HFFc6 (cell line): Measurements from ENCODE around the gene OR10K2. TPM values are rescaled to one million over a fixed set of nuclear protein-coding genes. Genes with fewer than 3 reads are reported as not detected.
"Not testable (repeated sequence)": the region's sequence is repeated elsewhere in the genome, so short reads cannot be mapped to it uniquely, and the experiment has no call there.

Source experiments
- DNase-seq: peaks from one replicate; pipeline ENCODE4 v3.0.0-alpha.2; 2018
- H3K27ac Mint-ChIP-seq: 2 replicates; pipeline ENCODE4 v1.8.0; 2020; ENCODE audit warnings: mild to moderate bottlenecking, mixed read lengths
- H3K27me3 Mint-ChIP-seq: 2 replicates; pipeline ENCODE4 v1.8.0; 2021; ENCODE audit warnings: mild to moderate bottlenecking, moderate library complexity, mixed read lengths; ENCODE audit not compliant: insufficient read depth
- H3K36me3 Mint-ChIP-seq: 2 replicates; pipeline ENCODE4 v1.8.0; 2021; ENCODE audit warnings: low read depth, mixed read lengths
- H3K4me1 Mint-ChIP-seq: 2 replicates; pipeline ENCODE4 v1.8.0; 2020; ENCODE audit warnings: low read depth, mixed read lengths
- H3K4me3 Mint-ChIP-seq: 2 replicates; pipeline ENCODE4 v1.8.0; 2020; ENCODE audit warnings: mild to moderate bottlenecking, moderate library complexity, mixed read lengths
- H3K9me3 Mint-ChIP-seq: 2 replicates; pipeline ENCODE4 v1.8.0; 2020; ENCODE audit warnings: mild to moderate bottlenecking, mixed read lengths
- total RNA-seq, 6 experiments: library from RNA; stranded (reverse); fragmentation: NEBNext Ultra II Directional; extraction: Animal tissue kit (Norgen Biotek cat#: 25700); gene quantifications; 2 replicates in 1 of 6; 3 replicates in 5 of 6; pipeline ENCODE4 v1.2.3, GENCODE V29; 2021
- TF ChIP-seq, protein P1 (sequence below): fragments of 200-600 bp; sonication (generic); IDR thresholded peaks from 2 replicates; pipeline ENCODE4 v1.5.0; 2021; ENCODE audit warnings: antibody characterized with exemption, mild to moderate bottlenecking

Gene OR10K2
- total RNA-seq, 6 experiments from 2014 or later, result not detected

DNA sequence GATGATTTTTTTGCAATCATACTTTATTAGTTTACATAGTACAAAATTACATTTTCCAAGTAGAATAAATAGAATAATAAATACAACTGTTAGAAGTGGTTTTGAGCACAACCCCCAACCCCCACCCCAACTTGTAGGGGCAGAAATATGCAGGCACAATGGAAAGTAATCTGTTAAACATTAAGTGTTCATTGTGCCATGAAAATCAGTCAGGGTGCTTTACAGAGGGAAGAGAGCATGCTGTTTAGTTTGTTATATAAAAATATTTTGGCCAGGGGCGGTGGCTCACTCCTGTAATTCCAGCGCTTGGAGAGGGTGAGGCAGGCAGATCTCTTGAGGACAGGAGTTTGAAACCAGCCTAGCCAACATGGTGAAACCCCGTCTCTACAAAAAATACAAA, 29.4 kb downstream of the OR10K2 start:
- Mint-ChIP-seq H3K27me3 (no peaks in the 10 kb centered on the region; the same call in 1 of the 2 replicates), H3K4me1 (no peaks in the 10 kb centered on the region)

DNA sequence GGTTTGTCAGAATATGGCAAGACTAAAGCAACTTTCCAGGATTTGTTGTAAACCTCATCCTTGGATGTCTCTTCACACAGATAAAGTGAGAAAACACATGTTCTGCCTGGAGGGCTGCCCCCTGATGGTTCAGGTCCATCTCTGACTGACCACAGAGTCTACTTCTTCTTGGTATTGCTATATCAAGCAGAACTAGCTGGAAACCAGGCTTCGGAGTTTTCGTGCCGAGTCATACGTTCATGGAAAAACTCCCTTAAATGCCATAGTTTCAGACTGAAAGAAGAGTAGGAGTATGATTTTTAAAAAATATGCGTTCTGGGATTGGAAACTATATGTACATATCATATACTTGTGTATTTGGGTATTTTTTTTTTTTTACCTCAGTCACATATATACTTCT, 32.6 kb downstream of the OR10K2 start:
- Mint-ChIP-seq H3K36me3 (peaks cover 3% of the 10 kb centered on the region; the same call in 1 of the 2 replicates), H3K4me1 (no peaks in the 10 kb centered on the region), H3K9me3 (peaks cover 17% of the 10 kb centered on the region), H3K4me3 (no peak overlapping the region), H3K27me3 (no peaks in the 10 kb centered on the region; the same call in 1 of the 2 replicates), H3K27ac (no peak overlapping the region)
- TF ChIP-seq, protein P1, sequence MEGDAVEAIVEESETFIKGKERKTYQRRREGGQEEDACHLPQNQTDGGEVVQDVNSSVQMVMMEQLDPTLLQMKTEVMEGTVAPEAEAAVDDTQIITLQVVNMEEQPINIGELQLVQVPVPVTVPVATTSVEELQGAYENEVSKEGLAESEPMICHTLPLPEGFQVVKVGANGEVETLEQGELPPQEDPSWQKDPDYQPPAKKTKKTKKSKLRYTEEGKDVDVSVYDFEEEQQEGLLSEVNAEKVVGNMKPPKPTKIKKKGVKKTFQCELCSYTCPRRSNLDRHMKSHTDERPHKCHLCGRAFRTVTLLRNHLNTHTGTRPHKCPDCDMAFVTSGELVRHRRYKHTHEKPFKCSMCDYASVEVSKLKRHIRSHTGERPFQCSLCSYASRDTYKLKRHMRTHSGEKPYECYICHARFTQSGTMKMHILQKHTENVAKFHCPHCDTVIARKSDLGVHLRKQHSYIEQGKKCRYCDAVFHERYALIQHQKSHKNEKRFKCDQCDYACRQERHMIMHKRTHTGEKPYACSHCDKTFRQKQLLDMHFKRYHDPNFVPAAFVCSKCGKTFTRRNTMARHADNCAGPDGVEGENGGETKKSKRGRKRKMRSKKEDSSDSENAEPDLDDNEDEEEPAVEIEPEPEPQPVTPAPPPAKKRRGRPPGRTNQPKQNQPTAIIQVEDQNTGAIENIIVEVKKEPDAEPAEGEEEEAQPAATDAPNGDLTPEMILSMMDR, result no peak
- DNase-seq, result no peak

More for the DNA sequence above, 29.4 kb downstream of the OR10K2 start:
- TF ChIP-seq, protein P1, result no peak
- peaks cover 14% of the 10 kb centered on the region for H3K9me3 Mint-ChIP-seq
- no peak overlapping the region for H3K4me3 Mint-ChIP-seq
- no peak overlapping the region for H3K27ac Mint-ChIP-seq
- no peak for DNase-seq
- H3K36me3 Mint-ChIP-seq, result no peaks in the 10 kb centered on the region

DNA sequence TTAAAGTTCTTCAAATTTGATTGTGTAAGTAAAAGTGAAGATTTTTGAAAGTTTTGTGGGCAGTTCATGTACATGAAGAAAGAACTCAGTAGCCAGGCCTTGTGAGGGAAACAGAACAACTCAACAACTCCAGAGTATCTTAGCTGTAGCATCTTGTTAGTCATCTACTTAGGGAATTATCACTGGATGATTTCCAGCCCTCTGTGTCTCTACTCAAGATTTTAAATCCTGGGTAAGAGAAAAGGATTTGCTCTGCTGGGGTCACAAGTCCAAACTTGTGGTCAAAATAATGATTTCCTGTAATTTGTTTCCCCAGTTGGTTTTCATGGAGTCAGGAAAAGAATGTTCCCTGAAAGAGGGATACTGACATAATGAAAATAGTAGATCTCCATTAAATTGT, 34.9 kb downstream of the OR10K2 start:
- Mint-ChIP-seq H3K4me3 (no peak overlapping the region), H3K9me3 (peaks cover 17% of the 10 kb centered on the region), H3K27ac (no peak overlapping the region), H3K4me1 (no peaks in the 10 kb centered on the region), H3K36me3 (peaks cover 3% of the 10 kb centered on the region; the same call in 1 of the 2 replicates), H3K27me3 (no peaks in the 10 kb centered on the region)
- TF ChIP-seq, protein P1, result no peak
- DNase-seq, result no peak

DNA sequence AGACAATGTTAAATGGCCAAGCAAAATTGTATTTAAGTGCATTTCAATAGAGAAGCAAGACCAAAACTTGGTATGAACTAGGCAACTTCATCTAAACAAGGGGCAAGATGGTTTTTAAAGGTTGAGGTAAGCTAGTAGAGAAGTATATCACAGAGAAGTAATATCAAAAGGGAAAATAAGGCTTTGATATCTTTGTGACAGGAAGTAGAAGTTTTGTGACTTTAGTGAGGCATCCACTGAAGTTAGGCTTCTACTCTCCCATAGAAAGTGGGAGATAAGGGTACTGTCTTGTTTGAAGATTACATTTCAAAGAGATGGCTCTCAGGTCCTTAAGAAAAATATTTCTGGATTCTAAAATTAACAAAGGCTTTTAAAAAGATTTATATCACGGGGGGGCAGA, 35.7 kb downstream of the OR10K2 start:
- Mint-ChIP-seq H3K4me1 (no peaks in the 10 kb centered on the region), H3K36me3 (peaks cover 3% of the 10 kb centered on the region; the same call in 1 of the 2 replicates), H3K27ac (no peak overlapping the region), H3K27me3 (no peaks in the 10 kb centered on the region), H3K4me3 (no peak overlapping the region), H3K9me3 (peaks cover 17% of the 10 kb centered on the region)
- no peak for DNase-seq
- TF ChIP-seq, protein P1, result no peak

DNA sequence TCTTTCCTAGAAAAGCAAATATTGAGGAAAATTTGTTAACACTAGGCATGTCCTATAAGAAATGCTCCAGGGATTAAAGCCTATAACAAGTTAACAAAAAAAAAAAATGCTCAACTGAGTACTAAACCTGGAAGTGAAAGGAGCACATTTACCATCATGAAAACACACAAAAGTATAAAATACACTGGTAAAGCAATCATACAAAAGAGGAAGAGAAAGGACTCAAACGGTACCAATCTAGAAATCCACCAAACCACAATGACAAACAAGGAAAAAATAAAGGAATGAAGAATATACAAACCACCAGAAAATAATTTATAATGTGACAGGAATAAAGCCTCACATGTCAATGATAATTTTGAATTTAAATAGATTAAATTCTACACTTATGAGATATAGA, 51.2 kb downstream of the OR10K2 start:
- H3K27me3 Mint-ChIP-seq, result no peaks in the 10 kb centered on the region; the same call in 1 of the 2 replicates
- H3K4me1 Mint-ChIP-seq, result no peaks in the 10 kb centered on the region
- H3K27ac Mint-ChIP-seq, result no peak overlapping the region
- no peak overlapping the region for H3K4me3 Mint-ChIP-seq
- TF ChIP-seq, protein P1, result no peak
- no peaks in the 10 kb centered on the region for H3K36me3 Mint-ChIP-seq
- peaks cover 28% of the 10 kb centered on the region for H3K9me3 Mint-ChIP-seq
- no peak for DNase-seq

DNA sequence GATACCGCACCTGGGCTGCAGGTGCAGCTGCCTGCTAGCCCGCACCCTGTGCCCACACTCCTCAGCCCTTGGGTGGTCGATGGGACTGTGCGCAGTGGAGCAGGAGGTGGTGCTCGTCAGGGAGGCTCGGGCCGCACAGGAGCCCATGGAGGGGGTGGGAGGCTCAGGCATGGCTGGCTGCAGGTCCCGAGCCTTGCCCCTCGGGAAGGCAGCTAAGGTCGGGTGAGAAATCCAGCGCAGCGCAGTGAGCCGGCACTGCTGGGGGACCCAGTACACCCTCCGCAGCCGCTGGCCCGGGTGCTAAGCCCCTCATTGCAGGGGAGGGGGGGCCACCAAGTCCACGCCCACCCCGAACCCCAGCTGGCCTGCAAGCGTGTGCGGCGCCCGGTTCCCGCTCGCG, 51.9 kb downstream of the OR10K2 start:
- peaks cover 28% of the 10 kb centered on the region for H3K9me3 Mint-ChIP-seq
- not testable (repeated sequence) for H3K4me1 Mint-ChIP-seq, H3K27ac Mint-ChIP-seq, H3K36me3 Mint-ChIP-seq, DNase-seq, H3K4me3 Mint-ChIP-seq, H3K27me3 Mint-ChIP-seq
